SHP77 (cell line): Measurements from ENCODE around the gene DYNLRB2.

Experiments
- DNase-seq, 2 experiments: peaks; one replicate each; lab custom pipeline; 2025; lab: John Stamatoyannopoulos, UW

The DYNLRB2 gene

DNA sequence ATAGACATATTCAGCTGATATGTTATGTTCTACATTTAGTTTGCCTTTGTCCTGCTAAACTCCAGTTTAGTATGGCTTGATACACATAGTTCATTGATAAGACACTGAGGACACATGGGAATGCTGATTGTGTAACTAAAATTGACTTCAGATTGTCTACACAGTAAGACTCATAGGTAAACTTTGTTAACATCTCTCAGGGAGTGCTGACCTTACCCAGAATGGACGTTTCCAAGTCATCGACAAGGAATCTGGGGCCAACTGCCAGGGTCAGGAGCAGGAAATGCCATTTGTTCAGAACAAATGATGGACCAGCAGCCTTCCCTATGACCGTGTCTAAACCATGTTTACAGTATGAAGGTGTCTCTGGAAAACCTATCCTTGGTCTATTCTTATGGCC is 58.7 kb downstream of the DYNLRB2 start:
- DNase-seq, result no peak
